ENCODE results near the gene AMZ1.
"Not testable (repeated sequence)": the region's sequence is repeated elsewhere in the genome, so short reads cannot be mapped to it uniquely, and the experiment has no call there.

The AMZ1 gene

DNA sequence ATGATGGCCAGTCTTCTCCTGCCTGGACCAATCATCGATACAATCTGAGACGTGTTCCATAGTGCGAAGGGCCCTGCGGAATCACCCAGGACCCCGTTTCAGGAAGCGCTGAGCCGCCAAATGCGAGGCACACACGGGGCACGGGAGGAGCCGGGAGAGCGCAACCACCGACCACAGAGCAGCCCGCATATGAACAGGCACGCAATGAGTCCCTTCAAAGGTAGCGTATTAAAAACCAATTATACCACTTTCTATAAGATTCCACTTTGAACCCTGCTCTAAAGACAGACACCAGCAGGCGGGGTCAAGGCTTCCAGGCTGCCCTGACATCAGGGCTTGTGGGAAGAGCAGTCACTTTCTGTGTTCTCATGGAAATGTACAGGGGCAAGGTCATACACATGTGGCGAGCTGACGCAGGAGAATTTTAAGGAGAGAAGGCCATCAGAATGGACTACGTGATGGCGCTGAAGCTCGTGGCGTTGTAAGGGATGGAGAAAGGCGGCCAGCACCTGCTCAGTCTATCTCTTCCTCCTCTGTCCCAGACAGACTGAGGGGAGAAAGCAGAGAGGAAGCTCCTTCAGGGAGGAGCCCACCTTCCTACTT lies 46.2 kb downstream of the AMZ1 start:
- Histone ChIP-seq H3K36me3 (ENCODE audit: control insufficient read depth, insufficient read depth, low read length) (peaks cover 4% of the 10 kb centered on the region), H3K4me1 (ENCODE audit: control insufficient read depth, insufficient read depth, low read length) (peaks cover 5% of the 10 kb centered on the region), H3K9me3 (ENCODE audit: control insufficient read depth, low read length) (no peaks in the 10 kb centered on the region), H3K4me3 (ENCODE audit: insufficient read depth, low read depth, low read length) (no peak overlapping the region), H3K27me3 (ENCODE audit: control insufficient read depth, insufficient read depth, low read length, poor library complexity, severe bottlenecking) (no peaks in the 10 kb centered on the region), H3K27ac (ENCODE audit: insufficient read depth, low read depth, low read length, poor library complexity, severe bottlenecking) (no peak overlapping the region)
- 95 to 96% methylated on average over 24 of the region's 24 CpGs for WGBS, 2 experiments

DNA sequence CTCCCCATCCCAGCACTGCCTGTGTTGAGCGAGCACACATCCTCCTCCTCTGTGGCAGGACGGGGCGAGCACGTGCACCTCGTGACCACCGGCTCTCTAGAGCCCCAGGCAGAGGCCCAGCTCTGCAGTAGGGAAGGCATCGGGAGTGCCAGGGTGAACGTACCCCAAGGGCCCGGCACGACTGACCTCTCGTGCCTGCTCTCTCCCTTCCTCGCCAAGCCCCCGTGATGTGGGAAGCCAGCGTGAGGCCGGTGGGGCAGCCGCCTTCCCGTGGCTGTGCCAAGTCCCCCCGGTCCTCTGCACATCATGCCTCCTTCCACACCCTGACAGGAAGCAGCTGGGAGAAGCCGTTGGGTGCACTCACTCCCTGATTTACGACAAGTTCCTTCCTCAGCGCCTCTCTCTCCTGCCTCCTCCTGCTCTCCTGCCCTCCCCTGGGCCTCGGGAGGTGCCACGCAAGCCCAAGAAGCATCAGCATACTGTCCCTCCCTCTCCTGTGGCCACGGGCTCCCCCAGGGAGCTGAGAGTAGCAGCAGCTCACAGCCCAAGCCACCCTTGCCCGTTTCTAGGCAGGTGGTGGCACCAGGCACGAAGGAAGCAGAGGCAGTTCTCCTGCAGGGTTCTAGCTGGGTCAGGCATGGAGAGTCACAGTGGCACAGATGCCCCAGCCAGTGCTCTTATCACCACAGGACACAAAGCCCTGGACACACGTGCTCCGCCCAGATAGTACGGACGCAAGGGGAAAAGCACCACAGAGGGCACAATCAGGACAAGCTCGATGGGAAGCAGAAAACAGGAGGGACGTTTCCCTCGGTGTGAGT lies 47.0 kb downstream of the AMZ1 start:
- peaks cover 5% of the 10 kb centered on the region for H3K4me1 ChIP-seq (ENCODE audit: control insufficient read depth, insufficient read depth, low read length)
- no peaks in the 10 kb centered on the region for H3K9me3 ChIP-seq (ENCODE audit: control insufficient read depth, low read length)
- WGBS, 2 experiments: 89% methylated on average over 33 of the region's 33 CpGs
- no peaks in the 10 kb centered on the region for H3K27me3 ChIP-seq (ENCODE audit: control insufficient read depth, insufficient read depth, low read length, poor library complexity, severe bottlenecking)
- peaks cover 4% of the 10 kb centered on the region for H3K36me3 ChIP-seq (ENCODE audit: control insufficient read depth, insufficient read depth, low read length)
- H3K4me3 ChIP-seq (ENCODE audit: insufficient read depth, low read depth, low read length): no peak overlapping the region
- no peak overlapping the region for H3K27ac ChIP-seq (ENCODE audit: insufficient read depth, low read depth, low read length, poor library complexity, severe bottlenecking)

DNA sequence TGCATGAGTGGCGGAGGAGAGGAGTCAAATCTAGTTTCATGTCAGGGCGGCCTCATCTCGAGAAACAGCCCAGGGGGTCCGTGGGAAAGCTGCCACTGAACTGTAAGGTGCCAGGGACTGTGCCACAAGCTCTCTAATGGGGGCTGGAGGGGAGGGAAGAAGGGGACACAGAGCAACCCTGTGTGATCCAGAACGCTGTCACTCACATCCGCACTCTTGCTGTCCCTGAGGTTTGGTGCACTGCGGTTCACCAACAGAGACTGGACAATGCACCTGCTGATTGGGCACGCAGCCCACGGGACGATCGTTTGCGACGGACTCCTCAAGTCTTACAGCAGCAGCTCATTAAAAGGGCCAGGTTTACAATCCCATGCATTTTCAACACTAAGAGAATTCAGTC lies 47.7 kb downstream of the AMZ1 start:
- H3K36me3 ChIP-seq (ENCODE audit: control insufficient read depth, insufficient read depth, low read length): peaks cover 4% of the 10 kb centered on the region
- H3K27me3 ChIP-seq (ENCODE audit: control insufficient read depth, insufficient read depth, low read length, poor library complexity, severe bottlenecking): no peaks in the 10 kb centered on the region
- H3K4me3 ChIP-seq (ENCODE audit: insufficient read depth, low read depth, low read length): no peak overlapping the region
- no peak overlapping the region for H3K27ac ChIP-seq (ENCODE audit: insufficient read depth, low read depth, low read length, poor library complexity, severe bottlenecking)
- 93% methylated on average over 13 of the region's 13 CpGs for WGBS, 2 experiments
- no peaks in the 10 kb centered on the region for H3K4me1 ChIP-seq (ENCODE audit: control insufficient read depth, insufficient read depth, low read length)
- no peaks in the 10 kb centered on the region for H3K9me3 ChIP-seq (ENCODE audit: control insufficient read depth, low read length)

GRCh38 chr7:2736411-2736914 lies 48.5 kb downstream of the AMZ1 start:
- no peak overlapping the region for H3K27ac ChIP-seq (ENCODE audit: insufficient read depth, low read depth, low read length, poor library complexity, severe bottlenecking)
- H3K9me3 ChIP-seq (ENCODE audit: control insufficient read depth, low read length): no peaks in the 10 kb centered on the region
- WGBS, 2 experiments: 93 to 94% methylated on average over 17 of the region's 17 CpGs
- H3K4me1 ChIP-seq (ENCODE audit: control insufficient read depth, insufficient read depth, low read length): no peaks in the 10 kb centered on the region
- no peaks in the 10 kb centered on the region for H3K36me3 ChIP-seq (ENCODE audit: control insufficient read depth, insufficient read depth, low read length)
- no peak overlapping the region for H3K4me3 ChIP-seq (ENCODE audit: insufficient read depth, low read depth, low read length)
- H3K27me3 ChIP-seq (ENCODE audit: control insufficient read depth, insufficient read depth, low read length, poor library complexity, severe bottlenecking): no peaks in the 10 kb centered on the region

GRCh38 chr7:2737005-2737743 lies 49.2 kb downstream of the AMZ1 start:
- WGBS, 2 experiments: 92 to 94% methylated on average over 14 to 15 of the region's 15 CpGs
- not testable (repeated sequence) for H3K4me1 ChIP-seq (ENCODE audit: control insufficient read depth, insufficient read depth, low read length); H3K27ac ChIP-seq (ENCODE audit: insufficient read depth, low read depth, low read length, poor library complexity, severe bottlenecking); H3K4me3 ChIP-seq (ENCODE audit: insufficient read depth, low read depth, low read length); H3K27me3 ChIP-seq (ENCODE audit: control insufficient read depth, insufficient read depth, low read length, poor library complexity, severe bottlenecking); H3K36me3 ChIP-seq (ENCODE audit: control insufficient read depth, insufficient read depth, low read length); H3K9me3 ChIP-seq (ENCODE audit: control insufficient read depth, low read length)

GRCh38 chr7:2737771-2738540 lies 50.0 kb downstream of the AMZ1 start:
- H3K36me3 ChIP-seq (ENCODE audit: control insufficient read depth, insufficient read depth, low read length): no peaks in the 10 kb centered on the region
- H3K4me1 ChIP-seq (ENCODE audit: control insufficient read depth, insufficient read depth, low read length): no peaks in the 10 kb centered on the region
- WGBS, 2 experiments: 94 to 97% methylated on average over 18 of the region's 18 CpGs
- H3K27ac ChIP-seq (ENCODE audit: insufficient read depth, low read depth, low read length, poor library complexity, severe bottlenecking): no peak overlapping the region
- H3K9me3 ChIP-seq (ENCODE audit: control insufficient read depth, low read length): no peaks in the 10 kb centered on the region
- no peak overlapping the region for H3K4me3 ChIP-seq (ENCODE audit: insufficient read depth, low read depth, low read length)
- no peaks in the 10 kb centered on the region for H3K27me3 ChIP-seq (ENCODE audit: control insufficient read depth, insufficient read depth, low read length, poor library complexity, severe bottlenecking)

GRCh38 chr7:2738766-2739549 lies 51.0 kb downstream of the AMZ1 start:
- 94 to 96% methylated on average over 18 of the region's 19 CpGs for WGBS, 2 experiments
- Histone ChIP-seq H3K36me3 (ENCODE audit: control insufficient read depth, insufficient read depth, low read length) (no peaks in the 10 kb centered on the region), H3K27ac (ENCODE audit: insufficient read depth, low read depth, low read length, poor library complexity, severe bottlenecking) (no peak overlapping the region), H3K4me1 (ENCODE audit: control insufficient read depth, insufficient read depth, low read length) (no peaks in the 10 kb centered on the region), H3K9me3 (ENCODE audit: control insufficient read depth, low read length) (peaks cover 2% of the 10 kb centered on the region), H3K4me3 (ENCODE audit: insufficient read depth, low read depth, low read length) (no peak overlapping the region), H3K27me3 (ENCODE audit: control insufficient read depth, insufficient read depth, low read length, poor library complexity, severe bottlenecking) (no peaks in the 10 kb centered on the region)

DNA sequence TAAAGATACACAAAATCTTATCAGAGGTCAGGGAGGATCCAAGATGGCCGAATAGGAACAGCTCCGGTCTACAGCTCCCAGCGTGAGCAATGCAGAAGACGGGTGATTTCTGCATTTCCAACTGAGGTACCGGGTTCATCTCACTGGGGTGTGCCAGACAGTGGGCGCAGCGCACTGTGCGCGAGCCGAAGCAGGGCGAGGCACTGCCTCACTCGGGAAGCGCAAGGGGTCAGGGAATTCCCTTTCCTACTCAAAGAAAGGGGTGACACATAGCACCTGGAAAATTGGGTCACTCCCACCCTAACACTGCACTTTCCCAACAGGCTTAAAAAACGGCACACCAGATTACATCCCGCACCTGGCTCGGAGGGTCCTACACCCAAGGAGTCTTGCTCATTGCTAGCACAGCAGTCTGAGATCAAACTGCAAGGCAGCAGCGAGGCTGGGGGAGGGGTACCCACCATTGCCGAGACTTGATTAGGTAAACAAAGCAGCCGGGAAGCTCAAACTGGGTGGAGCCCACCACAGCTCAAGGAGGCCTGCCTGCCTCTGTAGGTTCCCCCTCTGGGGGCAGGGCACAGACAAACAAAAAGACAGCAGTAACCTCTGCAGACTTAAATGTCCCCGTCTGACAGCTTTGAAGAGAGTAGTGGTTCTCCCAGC lies 55.7 kb downstream of the AMZ1 start:
- H3K9me3 ChIP-seq (ENCODE audit: control insufficient read depth, low read length): not testable (repeated sequence)
- whole genome bisulfite sequencing, 2 experiments: 96% methylated on average over 20 of the region's 20 CpGs

DNA sequence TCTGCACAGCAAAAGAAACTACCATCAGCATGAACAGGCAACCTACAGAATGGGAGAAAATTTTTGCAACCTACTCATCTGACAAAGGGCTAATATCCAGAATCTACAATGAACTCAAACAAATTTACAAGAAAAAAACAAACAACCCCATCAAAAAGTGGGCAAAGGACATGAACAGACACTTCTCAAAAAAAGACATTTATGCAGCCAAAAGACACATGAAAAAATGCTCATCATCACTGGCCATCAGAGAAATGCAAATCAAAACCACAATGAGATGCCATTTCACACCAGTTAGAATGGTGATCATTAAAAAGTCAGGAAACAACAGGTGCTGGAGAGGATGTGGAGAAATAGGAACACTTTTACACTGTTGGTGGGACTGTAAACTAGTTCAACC lies 60.7 kb downstream of the AMZ1 start:
- not testable (repeated sequence) for H3K4me3 ChIP-seq (ENCODE audit: insufficient read depth, low read depth, low read length); H3K4me1 ChIP-seq (ENCODE audit: control insufficient read depth, insufficient read depth, low read length); H3K27ac ChIP-seq (ENCODE audit: insufficient read depth, low read depth, low read length, poor library complexity, severe bottlenecking); H3K27me3 ChIP-seq (ENCODE audit: control insufficient read depth, insufficient read depth, low read length, poor library complexity, severe bottlenecking); H3K9me3 ChIP-seq (ENCODE audit: control insufficient read depth, low read length); H3K36me3 ChIP-seq (ENCODE audit: control insufficient read depth, insufficient read depth, low read length)

More for the DNA sequence above, 55.7 kb downstream of the AMZ1 start:
- H3K27ac ChIP-seq (ENCODE audit: insufficient read depth, low read depth, low read length, poor library complexity, severe bottlenecking); H3K4me1 ChIP-seq (ENCODE audit: control insufficient read depth, insufficient read depth, low read length); H3K4me3 ChIP-seq (ENCODE audit: insufficient read depth, low read depth, low read length); H3K36me3 ChIP-seq (ENCODE audit: control insufficient read depth, insufficient read depth, low read length); H3K27me3 ChIP-seq (ENCODE audit: control insufficient read depth, insufficient read depth, low read length, poor library complexity, severe bottlenecking): not testable (repeated sequence)

Measured in ectodermal cell (in vitro differentiated cells).